ENCODE measurements around the gene DOC2B.

The DOC2B gene

GRCh38 chr17:182050-182751 lies 751 bp upstream of the DOC2B start:
- Histone ChIP-seq H3K9me3 (replicated peaks in 1 of 11) (no peaks in the 10 kb centered on the region), H4K20me1 (no peaks in the 10 kb centered on the region; a peak in 1 of 22 replicates), H3K4me2 (no peak overlapping the region), H3K4me3 (no peak overlapping the region), H3K27ac (no peak overlapping the region), H3K9ac (no peak overlapping the region), H3K36me3 (no peaks in the 10 kb centered on the region), H3K4me1 (no peaks in the 10 kb centered on the region), H3K27me3 (peaks cover 0 to 13% (median 0%) of the 10 kb centered on the region in 11 experiments; a peak in 8 of 22 replicates)
- no peak for TF ChIP-seq Cebpa-rat (IDR thresholded peaks at IDR 0.05)

- Histone ChIP-seq H4K20me1 (no peaks in the 10 kb centered on the region; a peak in 1 of 22 replicates), H3K9me3 (replicated peaks in 1 of 11) (no peaks in the 10 kb centered on the region), H3K27ac (no peak overlapping the region), H3K9ac (no peak overlapping the region), H3K36me3 (no peaks in the 10 kb centered on the region), H3K4me3 (no peak overlapping the region), H3K4me1 (peaks cover 0 to 6% (median under 1%) of the 10 kb centered on the region in 10 experiments; a peak in 7 of 20 replicates), H3K4me2 (no peak overlapping the region), H3K27me3 (peaks cover 0 to 13% (median 0%) of the 10 kb centered on the region in 11 experiments; a peak in 8 of 22 replicates)
- TF ChIP-seq Cebpa-rat (IDR thresholded peaks at IDR 0.05), result no peak
These were observed 837 bp downstream of the DOC2B start for GRCh38 chr17:180381-181244.

DNA sequence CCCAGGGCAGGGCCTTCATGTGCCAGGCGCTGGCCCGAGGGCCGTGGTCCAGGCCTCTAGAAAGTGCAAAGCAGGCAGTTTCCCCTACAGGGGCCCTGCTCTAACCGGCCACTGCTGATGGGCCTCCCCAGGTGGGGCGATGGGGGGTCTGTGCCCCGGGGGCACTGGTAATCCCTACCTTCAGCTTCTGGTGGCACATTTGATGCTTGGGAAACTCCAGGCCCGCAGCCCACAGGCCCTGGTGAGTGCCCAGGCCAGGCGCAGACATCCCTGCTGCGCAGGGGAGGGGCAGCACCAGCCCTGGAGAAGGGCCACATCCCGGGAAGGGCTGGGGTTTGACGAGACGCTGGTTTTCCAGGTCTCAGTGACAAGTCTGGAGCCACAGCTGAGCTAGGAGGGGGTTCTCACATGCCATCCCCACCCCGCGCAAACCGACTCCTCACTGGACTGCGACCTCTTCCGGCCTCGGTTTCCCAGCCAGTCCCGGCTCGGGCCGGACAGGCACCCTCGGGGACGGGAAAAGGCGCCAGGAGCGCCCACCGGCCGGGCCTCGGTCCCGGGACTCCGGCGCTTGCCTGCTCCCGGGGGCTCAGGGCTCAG lies 1.6 kb downstream of the DOC2B start:
- Histone ChIP-seq H3K9me3 (replicated peaks in 1 of 11) (no peaks in the 10 kb centered on the region), H3K27me3 (peaks cover 0 to 13% (median 0%) of the 10 kb centered on the region in 11 experiments; a peak in 8 of 22 replicates), H3K4me1 (peaks cover 0 to 10% (median 6%) of the 10 kb centered on the region in 10 experiments; a peak in 7 of 20 replicates), H3K4me2 (no peak overlapping the region), H3K27ac (no peak overlapping the region), H3K36me3 (no peaks in the 10 kb centered on the region), H3K4me3 (no peak overlapping the region), H3K9ac (no peak overlapping the region), H4K20me1 (no peaks in the 10 kb centered on the region; a peak in 1 of 22 replicates)
- TF ChIP-seq Cebpa-rat (IDR thresholded peaks at IDR 0.05), result no peak

DNA sequence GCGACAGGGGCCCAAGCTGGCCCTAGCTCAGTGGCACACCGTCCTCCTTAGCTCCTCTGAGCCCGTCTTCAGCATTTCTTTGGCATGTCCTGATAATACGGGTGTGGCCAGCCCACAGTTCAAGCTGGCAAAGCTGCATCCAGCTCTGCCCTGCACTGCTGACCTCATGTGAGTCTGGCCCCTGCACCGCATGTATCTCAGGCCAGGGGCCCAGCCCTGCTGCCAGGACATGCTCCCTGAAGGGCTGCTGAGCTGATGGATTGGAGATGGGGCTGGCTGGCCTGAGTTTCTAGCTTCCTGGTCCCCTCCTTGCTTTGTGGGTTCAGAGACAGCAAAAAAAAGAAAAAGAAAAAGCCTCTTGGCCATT lies 2.4 kb downstream of the DOC2B start:
- peaks cover 0 to 10% (median 6%) of the 10 kb centered on the region in 10 experiments; a peak in 7 of 20 replicates for H3K4me1 ChIP-seq
- H3K27ac ChIP-seq, result no peak overlapping the region
- no peaks in the 10 kb centered on the region for H3K36me3 ChIP-seq
- H3K4me2 ChIP-seq, result no peak overlapping the region
- peaks cover 0 to 13% (median 0%) of the 10 kb centered on the region in 11 experiments; a peak in 8 of 22 replicates for H3K27me3 ChIP-seq
- no peak for TF ChIP-seq Cebpa-rat (IDR thresholded peaks at IDR 0.05)
- H3K9me3 ChIP-seq (replicated peaks in 1 of 11), result no peaks in the 10 kb centered on the region
- H3K9ac ChIP-seq, result no peak overlapping the region
- no peak overlapping the region for H3K4me3 ChIP-seq
- H4K20me1 ChIP-seq, result no peaks in the 10 kb centered on the region; a peak in 1 of 22 replicates

DNA sequence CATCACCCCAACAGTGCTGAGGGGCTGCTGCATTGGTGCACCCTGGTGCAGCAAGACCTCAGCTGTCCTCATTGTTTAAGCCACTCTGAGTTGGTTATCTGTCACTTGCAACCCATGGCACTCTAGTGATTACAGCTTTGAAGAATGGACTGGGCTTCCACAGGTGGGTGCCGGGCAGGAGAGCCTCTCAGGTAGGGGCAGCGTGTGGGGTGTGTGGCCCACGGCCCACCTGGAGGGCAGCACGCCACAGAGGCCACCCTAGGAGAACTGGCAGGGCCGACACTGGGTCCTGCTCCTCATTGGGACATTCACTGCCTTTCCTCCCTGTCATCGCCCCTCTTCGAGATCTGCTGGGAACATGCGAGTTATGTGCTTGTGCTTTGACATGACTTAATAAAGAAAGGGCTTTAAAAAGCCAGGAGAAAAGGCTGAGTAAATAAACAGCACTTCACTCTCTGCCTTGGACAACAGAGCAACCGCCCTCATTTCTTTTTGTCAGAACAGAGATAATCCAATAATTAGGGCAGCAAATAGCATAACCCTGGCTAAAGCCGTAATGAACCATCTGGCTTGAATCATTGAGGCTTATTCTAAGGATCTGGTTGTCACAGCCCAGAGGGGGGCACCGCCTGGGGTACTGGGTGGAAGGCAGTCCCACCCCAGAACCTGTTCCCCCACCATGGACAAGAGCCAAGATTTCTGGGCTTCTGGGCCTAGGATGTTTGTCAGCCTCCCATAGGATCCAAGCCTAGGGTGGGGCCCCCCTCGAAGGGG lies 3.0 kb downstream of the DOC2B start:
- Histone ChIP-seq H3K36me3 (no peaks in the 10 kb centered on the region), H3K27me3 (peaks cover 0 to 13% (median 0%) of the 10 kb centered on the region in 11 experiments; a peak in 8 of 22 replicates), H3K4me3 (no peak overlapping the region), H3K4me1 (peaks cover 0 to 10% (median 6%) of the 10 kb centered on the region in 10 experiments; a peak in 9 of 20 replicates), H3K4me2 (no peak overlapping the region), H4K20me1 (no peaks in the 10 kb centered on the region; a peak in 1 of 22 replicates), H3K9me3 (replicated peaks in 1 of 11) (no peaks in the 10 kb centered on the region), H3K27ac (no peak overlapping the region), H3K9ac (no peak overlapping the region)
- TF ChIP-seq Cebpa-rat (IDR thresholded peaks at IDR 0.05), result no peak

DNA sequence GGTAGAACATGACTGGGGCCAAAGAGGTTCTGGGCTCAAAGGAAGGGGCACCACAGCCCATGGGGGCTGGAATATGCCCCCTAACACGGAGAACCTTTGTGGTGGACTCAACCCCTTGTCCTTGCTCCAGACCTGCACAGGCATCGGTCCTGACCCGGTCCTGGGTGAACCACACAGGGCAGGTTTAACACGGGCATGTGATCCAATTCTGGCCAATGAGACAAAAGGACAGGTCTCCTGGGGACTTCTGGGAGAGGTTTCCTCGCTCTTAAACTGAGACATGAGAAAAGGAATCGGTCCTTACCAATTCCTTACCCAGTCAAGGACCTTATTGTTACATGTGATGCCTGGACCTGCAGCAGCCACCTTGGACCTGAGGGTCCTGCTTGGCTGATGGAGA lies 3.7 kb downstream of the DOC2B start:
- no peak overlapping the region for H3K4me3 ChIP-seq
- peaks cover 0 to 17% (median 12%) of the 10 kb centered on the region in 10 experiments; a peak in 12 of 20 replicates for H3K4me1 ChIP-seq
- H3K27me3 ChIP-seq, result peaks cover 0 to 13% (median 0%) of the 10 kb centered on the region in 11 experiments; a peak in 8 of 22 replicates

DNA sequence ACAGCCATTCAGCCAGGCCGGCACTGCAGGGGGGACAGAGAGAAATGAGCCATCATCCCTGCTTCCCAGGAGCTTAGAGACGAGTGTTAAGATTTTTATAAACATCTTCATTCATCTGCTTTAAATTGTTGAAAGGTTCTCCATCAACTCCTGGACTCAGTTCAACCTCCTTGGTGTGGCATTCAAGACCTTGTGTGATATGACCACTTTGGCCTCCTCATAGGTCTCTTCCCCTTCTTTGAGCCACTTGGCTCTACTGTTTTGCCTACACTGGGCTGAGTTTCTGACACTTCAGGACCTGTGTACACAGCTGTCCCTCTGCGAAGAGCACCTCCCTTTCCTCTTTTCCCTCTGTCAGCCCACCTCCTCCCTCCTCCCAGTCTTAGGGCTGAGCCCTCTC lies 4.3 kb downstream of the DOC2B start:
- H3K4me2 ChIP-seq, result no peak overlapping the region
- H3K27ac ChIP-seq, result no peak overlapping the region
- no peak for TF ChIP-seq Cebpa-rat (IDR thresholded peaks at IDR 0.05)
- no peaks in the 10 kb centered on the region for H3K9me3 ChIP-seq (replicated peaks in 1 of 11)
- no peaks in the 10 kb centered on the region for H3K36me3 ChIP-seq
- no peak overlapping the region for H3K4me3 ChIP-seq
- H4K20me1 ChIP-seq, result no peaks in the 10 kb centered on the region; a peak in 2 of 22 replicates
- no peak overlapping the region for H3K9ac ChIP-seq
- peaks cover 0 to 20% (median 13%) of the 10 kb centered on the region in 10 experiments; a peak in 12 of 20 replicates for H3K4me1 ChIP-seq
- peaks cover 0 to 13% (median 0%) of the 10 kb centered on the region in 11 experiments; a peak in 8 of 22 replicates for H3K27me3 ChIP-seq

More for the DNA sequence above, 3.7 kb downstream of the DOC2B start:
- no peak overlapping the region for H3K9ac ChIP-seq
- H3K9me3 ChIP-seq (replicated peaks in 1 of 11), result no peaks in the 10 kb centered on the region
- no peaks in the 10 kb centered on the region for H3K36me3 ChIP-seq
- no peak overlapping the region for H3K4me2 ChIP-seq
- no peaks in the 10 kb centered on the region; a peak in 1 of 22 replicates for H4K20me1 ChIP-seq
- TF ChIP-seq Cebpa-rat (IDR thresholded peaks at IDR 0.05), result no peak
- H3K27ac ChIP-seq, result no peak overlapping the region

DNA sequence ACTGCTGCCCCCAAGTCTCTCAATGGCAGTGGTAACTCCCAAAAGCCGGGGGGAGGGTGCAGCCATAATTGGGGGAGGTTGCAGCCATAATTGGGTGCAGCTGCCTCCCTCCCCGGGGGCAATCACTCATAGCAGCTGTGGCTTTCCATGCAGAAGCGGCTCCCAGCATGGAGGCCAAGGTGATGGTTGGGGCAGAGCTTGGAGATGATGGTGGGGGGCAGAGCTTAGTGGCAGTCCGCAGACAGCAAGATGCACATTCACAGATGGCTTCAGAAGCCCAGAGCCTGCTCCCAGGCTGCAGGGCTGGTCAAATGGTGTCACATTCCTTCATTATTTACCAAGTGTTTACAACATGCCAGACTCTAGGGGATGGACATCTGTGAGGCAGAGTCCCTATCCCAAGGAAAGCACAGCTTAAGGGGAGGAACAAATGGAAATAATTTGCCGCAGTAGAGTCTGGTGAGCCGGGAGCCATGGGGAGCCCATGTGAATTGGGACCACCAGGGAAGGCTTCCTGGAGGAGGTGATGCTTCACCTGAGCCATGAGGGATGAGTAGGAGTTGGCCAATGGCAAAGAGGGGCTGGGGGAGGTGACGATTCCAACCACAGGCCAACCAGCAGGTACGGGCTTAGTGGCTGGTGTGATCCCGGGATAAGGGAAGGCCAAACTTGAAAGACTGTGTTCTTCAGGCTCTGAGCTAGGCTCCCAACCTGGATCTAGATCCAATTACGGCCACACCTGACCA lies 8.1 kb downstream of the DOC2B start:
- peaks cover 0 to 27% (median 17%) of the 10 kb centered on the region in 10 experiments; a peak in 12 of 20 replicates for H3K4me1 ChIP-seq
- H3K4me2 ChIP-seq, result peak overlapping the region in 7 of 11 experiments; percentile 6 to 46 (median 38); a peak in 10 of 22 replicates
- no peak for TF ChIP-seq Cebpa-rat (IDR thresholded peaks at IDR 0.05)
- H3K4me3 ChIP-seq, result no peak overlapping the region
- no peaks in the 10 kb centered on the region; a peak in 2 of 22 replicates for H4K20me1 ChIP-seq
- H3K27me3 ChIP-seq, result no peaks in the 10 kb centered on the region
- H3K9ac ChIP-seq, result no peak overlapping the region
- no peaks in the 10 kb centered on the region for H3K36me3 ChIP-seq
- no peak overlapping the region for H3K27ac ChIP-seq
- no peaks in the 10 kb centered on the region for H3K9me3 ChIP-seq (replicated peaks in 1 of 11)
